Activated naive CD8-positive, alpha-beta T cell treated with anti-CD3 and anti-CD28 coated beads, Interleukin-2, amount 50 U/mL, for 24 hours (primary cell): ENCODE results near the gene TFDP2.
"Not testable (repeated sequence)": the region's sequence is repeated elsewhere in the genome, so short reads cannot be mapped to it uniquely, and the experiment has no call there.

ENCODE experiments used
- ATAC-seq: fragments of 150-1000 bp; cut with Tn5 transposase; one replicate; pipeline ENCODE4 v1.10.0; 2021
- DNase-seq: peaks from one replicate; pipeline ENCODE4 v3.0.0; 2021
- H3K27ac Mint-ChIP-seq: one replicate; pipeline ENCODE4 v1.8.0; 2021; ENCODE audit warnings: mild to moderate bottlenecking, mixed read lengths
- H3K27me3 Mint-ChIP-seq: one replicate; pipeline ENCODE4 v1.8.0; 2021; ENCODE audit warnings: mixed read lengths
- H3K36me3 Mint-ChIP-seq: one replicate; pipeline ENCODE4 v1.8.0; 2021; ENCODE audit warnings: low read depth, mixed read lengths
- H3K4me1 Mint-ChIP-seq: one replicate; pipeline ENCODE4 v1.8.0; 2021; ENCODE audit warnings: mixed read lengths
- H3K4me3 Mint-ChIP-seq: one replicate; pipeline ENCODE4 v1.8.0; 2021; ENCODE audit warnings: mild to moderate bottlenecking, moderate library complexity, mixed read lengths
- H3K9me3 Mint-ChIP-seq: one replicate; pipeline ENCODE4 v1.8.0; 2021; ENCODE audit warnings: mixed read lengths

Gene TFDP2

GRCh38 chr3:142148044-142148791 is 1.1 kb downstream of the TFDP2 start:
- Mint-ChIP-seq H3K27me3 (no peaks in the 10 kb centered on the region), H3K36me3 (no peaks in the 10 kb centered on the region), H3K4me1 (peaks cover 26% of the 10 kb centered on the region), H3K27ac (peak overlapping the region; percentile 63), H3K9me3 (no peaks in the 10 kb centered on the region), H3K4me3 (peak overlapping the region; percentile 86)
- ATAC-seq (no peak), DNase-seq (no peak)

DNA sequence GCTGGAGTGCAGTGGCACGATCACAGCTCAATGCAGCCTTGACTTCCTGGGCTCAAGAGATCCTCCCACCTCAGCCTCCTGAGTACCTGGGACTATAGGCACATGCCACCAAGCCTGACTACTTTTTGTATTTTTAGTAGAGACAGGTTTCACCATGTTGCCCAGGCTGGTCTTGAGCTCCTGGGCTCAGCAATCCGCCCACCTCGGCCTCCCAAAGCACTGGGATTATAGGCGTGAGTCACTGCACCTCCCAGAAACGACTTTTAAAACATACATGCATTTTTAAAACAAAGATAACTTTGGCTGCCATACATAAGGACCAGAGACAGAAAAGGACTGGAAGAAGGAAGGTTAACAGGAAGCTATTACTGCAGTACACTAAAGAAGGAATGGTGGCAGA is 4.8 kb downstream of the TFDP2 start:
- H3K4me3 Mint-ChIP-seq, H3K27ac Mint-ChIP-seq, H3K27me3 Mint-ChIP-seq, H3K9me3 Mint-ChIP-seq, H3K36me3 Mint-ChIP-seq, ATAC-seq, DNase-seq: not testable (repeated sequence)
- H3K4me1 Mint-ChIP-seq = peaks cover 22% of the 10 kb centered on the region

DNA sequence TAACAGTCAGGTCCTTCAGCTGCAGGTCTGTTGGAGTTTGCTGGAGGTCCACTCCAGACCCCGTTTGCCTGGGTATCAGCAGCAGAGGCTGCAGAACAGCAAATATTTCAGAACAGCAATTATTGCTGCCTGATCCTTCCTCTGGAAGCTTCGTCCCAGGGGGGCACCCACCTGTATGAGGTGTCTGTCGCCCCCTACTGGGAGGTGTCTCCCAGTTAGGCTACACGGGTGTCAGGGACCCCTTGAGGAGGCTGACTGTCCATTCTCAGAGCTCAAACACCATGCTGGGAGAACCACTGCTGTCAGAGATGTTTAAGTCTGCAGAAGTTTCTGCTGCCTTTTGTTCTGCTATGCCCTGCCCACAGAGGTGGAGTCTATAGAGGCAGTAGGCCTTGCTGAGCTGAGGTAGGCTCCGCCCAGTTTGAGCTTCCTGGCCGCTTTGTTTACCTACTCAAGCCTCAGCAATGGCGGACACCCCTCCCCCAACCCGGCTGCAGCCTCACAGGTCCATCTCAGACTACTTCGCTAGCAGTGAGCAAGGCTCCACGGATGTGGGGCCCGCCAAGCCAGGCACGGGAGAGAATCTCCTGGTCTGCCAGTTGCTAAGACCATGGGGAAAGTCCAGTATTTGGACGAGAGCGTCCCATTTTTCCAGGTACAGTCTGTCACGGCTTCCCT is 8.6 kb downstream of the TFDP2 start:
- not testable (repeated sequence) for H3K27me3 Mint-ChIP-seq, H3K9me3 Mint-ChIP-seq, DNase-seq, H3K27ac Mint-ChIP-seq, ATAC-seq, H3K36me3 Mint-ChIP-seq, H3K4me3 Mint-ChIP-seq, H3K4me1 Mint-ChIP-seq

- H3K27me3 Mint-ChIP-seq, H3K27ac Mint-ChIP-seq, ATAC-seq, H3K4me3 Mint-ChIP-seq, H3K9me3 Mint-ChIP-seq, H3K36me3 Mint-ChIP-seq, DNase-seq, H3K4me1 Mint-ChIP-seq: not testable (repeated sequence)
These were observed 12.3 kb downstream of the TFDP2 start for GRCh38 chr3:142137089-142137488.

GRCh38 chr3:142134799-142135325 is 14.5 kb downstream of the TFDP2 start:
- no peaks in the 10 kb centered on the region for H3K4me1 Mint-ChIP-seq
- H3K27me3 Mint-ChIP-seq = no peaks in the 10 kb centered on the region
- DNase-seq (no peak), ATAC-seq (no peak)
- no peak overlapping the region for H3K27ac Mint-ChIP-seq
- no peaks in the 10 kb centered on the region for H3K9me3 Mint-ChIP-seq
- no peak overlapping the region for H3K4me3 Mint-ChIP-seq
- H3K36me3 Mint-ChIP-seq = peaks cover 1% of the 10 kb centered on the region

DNA sequence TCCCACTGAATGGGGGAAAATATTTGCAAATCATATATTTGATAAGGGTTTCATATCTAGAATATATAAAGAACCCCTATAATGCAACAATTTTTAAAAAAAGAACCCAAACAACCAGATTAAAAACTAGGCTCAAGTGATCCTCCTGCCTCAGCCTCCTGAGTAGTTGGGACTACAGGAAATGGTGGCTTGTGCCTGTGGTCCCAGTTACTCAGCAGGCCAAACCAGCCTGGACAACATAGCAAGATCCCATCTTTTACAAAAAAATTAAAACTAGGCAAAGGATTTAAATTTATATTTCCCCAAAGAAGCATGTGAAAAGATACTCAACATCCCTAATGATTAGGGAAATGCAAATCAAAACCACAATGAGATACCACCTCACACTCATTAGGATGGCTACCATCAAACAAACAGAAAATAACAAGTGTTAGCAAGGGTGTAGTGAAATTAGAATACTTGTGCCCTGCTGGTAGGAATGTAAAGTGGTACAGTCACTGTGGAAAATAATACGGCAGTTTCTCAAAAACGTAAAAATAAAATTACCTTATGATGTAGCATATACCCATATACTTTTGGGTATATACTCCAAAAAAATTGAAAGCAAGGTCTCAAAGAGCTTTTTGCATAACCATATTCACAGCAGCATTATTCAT is 19.7 kb downstream of the TFDP2 start:
- H3K36me3 Mint-ChIP-seq = no peaks in the 10 kb centered on the region
- no peak overlapping the region for H3K27ac Mint-ChIP-seq

GRCh38 chr3:142127941-142128658 is 21.2 kb downstream of the TFDP2 start:
- Mint-ChIP-seq H3K27ac (no peak overlapping the region), H3K4me1 (peaks cover 4% of the 10 kb centered on the region), H3K27me3 (no peaks in the 10 kb centered on the region), H3K9me3 (no peaks in the 10 kb centered on the region), H3K36me3 (no peaks in the 10 kb centered on the region), H3K4me3 (no peak overlapping the region)
- ATAC-seq = no peak
- DNase-seq = no peak

More for the DNA sequence above, 19.7 kb downstream of the TFDP2 start:
- Mint-ChIP-seq H3K9me3 (no peaks in the 10 kb centered on the region), H3K27me3 (no peaks in the 10 kb centered on the region), H3K4me3 (no peak overlapping the region), H3K4me1 (peaks cover 4% of the 10 kb centered on the region)
- ATAC-seq (no peak), DNase-seq (no peak)

DNA sequence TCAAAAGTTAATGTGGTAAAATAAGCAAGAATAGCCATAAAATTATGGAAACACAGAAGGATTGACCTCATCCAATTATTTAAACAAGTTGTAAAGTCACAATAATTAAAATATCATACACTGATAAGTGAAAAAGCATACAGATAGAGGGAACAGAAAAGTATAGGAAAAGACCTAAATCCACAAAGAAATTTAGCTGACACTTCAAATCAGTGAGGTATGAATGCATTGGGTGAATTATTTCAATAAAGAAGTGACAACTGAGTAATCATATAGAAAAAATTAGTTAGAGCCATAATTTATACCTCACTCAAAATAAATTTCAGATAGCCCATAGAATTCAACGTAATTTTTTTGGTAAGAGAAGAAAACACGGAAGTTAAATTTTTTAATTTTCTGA is 25.1 kb downstream of the TFDP2 start:
- Mint-ChIP-seq H3K4me3 (no peak overlapping the region), H3K36me3 (no peaks in the 10 kb centered on the region), H3K9me3 (no peaks in the 10 kb centered on the region), H3K4me1 (peaks cover 4% of the 10 kb centered on the region), H3K27ac (no peak overlapping the region), H3K27me3 (no peaks in the 10 kb centered on the region)
- ATAC-seq (no peak), DNase-seq (no peak)

GRCh38 chr3:142120707-142121106 is 28.6 kb downstream of the TFDP2 start:
- DNase-seq (no peak), ATAC-seq (no peak)
- Mint-ChIP-seq H3K4me3 (no peak overlapping the region), H3K9me3 (no peaks in the 10 kb centered on the region), H3K27me3 (no peaks in the 10 kb centered on the region), H3K36me3 (no peaks in the 10 kb centered on the region), H3K27ac (no peak overlapping the region), H3K4me1 (peaks cover 3% of the 10 kb centered on the region)

GRCh38 chr3:142118911-142119310 is 30.4 kb downstream of the TFDP2 start:
- Mint-ChIP-seq H3K27me3 (no peaks in the 10 kb centered on the region), H3K27ac (no peak overlapping the region), H3K4me1 (peaks cover 3% of the 10 kb centered on the region), H3K9me3 (no peaks in the 10 kb centered on the region), H3K36me3 (no peaks in the 10 kb centered on the region), H3K4me3 (no peak overlapping the region)
- DNase-seq = no peak
- no peak for ATAC-seq

DNA sequence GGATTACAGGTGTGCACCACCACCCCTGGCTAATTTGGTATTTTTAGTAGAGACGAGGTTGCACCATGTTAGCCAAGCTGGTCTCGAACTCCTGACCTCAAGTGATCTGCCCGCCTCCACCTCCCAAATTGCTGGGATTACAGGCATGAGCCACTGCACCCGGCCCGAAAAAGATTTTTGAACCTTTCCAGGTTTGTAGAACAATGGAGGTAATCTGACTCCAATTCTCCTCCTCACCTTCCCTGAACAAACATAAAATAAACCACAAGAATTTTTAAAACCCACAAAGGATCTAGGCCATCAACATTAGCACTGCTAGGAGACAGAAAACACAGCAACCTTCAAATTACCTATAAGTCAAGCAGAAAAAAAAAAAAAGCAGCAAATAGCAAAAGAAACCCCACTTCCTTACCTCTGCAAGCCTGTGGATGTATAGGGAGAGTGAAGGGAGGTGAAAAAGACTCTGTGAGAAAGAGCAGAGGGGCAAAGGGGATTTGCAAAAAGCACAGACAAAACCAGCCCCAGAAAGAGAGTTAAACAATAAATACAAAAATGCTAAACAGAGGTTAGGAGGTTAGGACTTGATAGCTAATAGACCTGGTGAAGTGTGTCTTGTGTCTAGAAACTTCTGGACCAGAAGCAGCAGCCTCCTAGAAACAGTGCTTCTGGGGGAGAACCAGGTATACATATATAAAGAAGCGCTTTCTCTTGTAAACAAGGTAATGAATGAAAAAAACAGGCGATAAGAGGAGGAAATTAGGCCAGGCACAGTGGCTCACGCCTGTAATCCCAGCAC is 32.1 kb downstream of the TFDP2 start:
- Mint-ChIP-seq H3K27me3 (no peaks in the 10 kb centered on the region), H3K9me3 (no peaks in the 10 kb centered on the region), H3K27ac (no peak overlapping the region), H3K4me3 (no peak overlapping the region), H3K36me3 (no peaks in the 10 kb centered on the region), H3K4me1 (peaks cover 5% of the 10 kb centered on the region)
- ATAC-seq (no peak), DNase-seq (no peak)

- no peaks in the 10 kb centered on the region for H3K27me3 Mint-ChIP-seq
- DNase-seq (no peak), ATAC-seq (no peak)
- H3K36me3 Mint-ChIP-seq = no peaks in the 10 kb centered on the region
- H3K27ac Mint-ChIP-seq = no peak overlapping the region
- no peak overlapping the region for H3K4me3 Mint-ChIP-seq
- no peaks in the 10 kb centered on the region for H3K9me3 Mint-ChIP-seq
- peaks cover 9% of the 10 kb centered on the region for H3K4me1 Mint-ChIP-seq
These were observed 33.3 kb downstream of the TFDP2 start for GRCh38 chr3:142115867-142116668.

DNA sequence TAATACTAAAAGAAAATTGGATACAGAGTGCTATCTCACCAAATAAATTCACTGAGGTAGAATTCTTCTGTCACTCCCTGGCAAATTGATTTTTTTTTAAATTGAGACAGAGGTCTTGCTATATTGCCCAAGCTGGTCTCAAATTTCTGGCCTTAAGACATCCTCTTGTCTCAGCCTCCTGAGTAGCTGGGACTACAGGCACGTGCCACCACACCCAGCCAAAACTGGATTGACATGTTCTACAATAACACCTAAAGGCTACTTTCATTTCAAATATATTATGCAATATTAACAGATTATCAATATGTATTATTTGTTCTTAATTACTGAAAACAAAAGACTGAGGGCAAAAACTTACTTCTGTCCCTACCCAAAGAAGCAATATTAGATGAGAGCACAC is 36.7 kb downstream of the TFDP2 start:
- no peaks in the 10 kb centered on the region for H3K27me3 Mint-ChIP-seq
- ATAC-seq (no peak), DNase-seq (no peak)
- no peaks in the 10 kb centered on the region for H3K36me3 Mint-ChIP-seq
- no peaks in the 10 kb centered on the region for H3K9me3 Mint-ChIP-seq
- peaks cover 13% of the 10 kb centered on the region for H3K4me1 Mint-ChIP-seq
- no peak overlapping the region for H3K4me3 Mint-ChIP-seq
- no peak overlapping the region for H3K27ac Mint-ChIP-seq
